ENCODE results near the gene TNNT2. TPM values are rescaled to one million over a fixed set of nuclear protein-coding genes. Genes with fewer than 3 reads are reported as not detected.

TNNT2 gene
- total and polyA plus RNA-seq, 2 of the 8 experiments (the other 6 are each of a cell fraction or from before 2014, with no cell fraction given): 3.1 to 21.0 TPM

DNA sequence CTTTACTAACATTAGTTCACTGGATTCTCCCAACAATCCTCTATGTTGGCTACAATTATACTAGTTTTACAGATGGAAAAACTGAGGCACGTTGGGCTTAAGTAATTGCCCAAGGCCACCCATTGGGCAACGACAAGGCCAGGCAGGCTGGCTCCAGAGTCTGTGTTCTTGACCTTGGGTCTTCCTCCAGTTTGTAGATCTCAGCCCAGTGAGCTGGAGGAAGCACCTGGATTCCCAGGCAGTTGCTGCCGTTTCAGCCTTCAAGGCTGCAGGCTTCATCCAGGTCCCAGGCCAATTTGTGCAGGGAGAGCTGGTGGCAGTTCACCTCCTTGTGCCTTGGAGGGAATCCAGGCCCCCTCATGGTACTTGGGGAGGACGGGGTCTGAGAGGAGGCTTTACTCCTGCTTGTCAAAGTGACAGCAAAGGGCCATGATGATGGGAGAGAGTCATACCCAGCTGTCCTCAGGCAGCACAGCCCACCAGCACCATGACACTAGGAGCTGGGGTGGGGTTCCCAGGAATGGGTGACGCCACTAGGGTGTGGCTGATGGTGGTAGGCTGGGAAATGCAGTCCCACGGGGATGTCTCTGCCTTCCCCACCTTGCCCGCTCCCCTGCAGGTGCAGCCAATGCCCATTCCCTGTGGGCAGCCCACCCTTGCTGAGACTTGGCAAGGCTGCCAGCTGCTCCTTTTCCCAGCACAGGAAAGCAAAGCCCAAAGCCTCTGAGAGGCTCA, 67.1 kb downstream of the TNNT2 start (continued):
- no peak for TF ChIP-seq EGR1 (IDR thresholded peaks at IDR 0.05; ENCODE audit: borderline replicate concordance, low read depth, low read length)
- no peak for TF ChIP-seq HDAC6 (IDR thresholded peaks at IDR 0.05; ENCODE audit: low read depth, low read length)
- no peak for TF ChIP-seq GTF2F1 (IDR thresholded peaks at IDR 0.05; ENCODE audit: borderline replicate concordance, low read depth, low read length)
- TF ChIP-seq RXRA (IDR thresholded peaks at IDR 0.05; ENCODE audit: insufficient read depth, low read depth, low read length): no peak

All from H1 (cell line).